NCI-H748 (cell line): ENCODE results near the gene PSMD14.
"Not testable (repeated sequence)": the region's sequence is repeated elsewhere in the genome, so short reads cannot be mapped to it uniquely, and the experiment has no call there.

Experiments
- DNase-seq: peaks from one replicate; lab custom pipeline; 2025; ENCODE audit not compliant: unreplicated experiment; lab: John Stamatoyannopoulos, UW

Gene PSMD14

GRCh38 chr2:161308178-161308955, at the start of gene PSMD14:
PSMD14 (plus strand) TSS chr2:161308425; CDS start chr2:161318826, 10,401 bp downstream.
- DNase-seq = peak; percentile 96

- DNase-seq = peak; percentile 85
Measured at GRCh38 chr2:161265874-161266273, 42.4 kb upstream of the PSMD14 start.

GRCh38 chr2:161269111-161269510, 39.1 kb upstream of the PSMD14 start:
- no peak for DNase-seq

GRCh38 chr2:161273038-161273760, 35.0 kb upstream of the PSMD14 start:
- DNase-seq = peak; percentile 78

GRCh38 chr2:161278564-161279229, 29.5 kb upstream of the PSMD14 start:
- DNase-seq = not testable (repeated sequence)

GRCh38 chr2:161279230-161279815, 28.9 kb upstream of the PSMD14 start:
- not testable (repeated sequence) for DNase-seq

GRCh38 chr2:161280906-161281323, 27.3 kb upstream of the PSMD14 start:
- not testable (repeated sequence) for DNase-seq

- DNase-seq = not testable (repeated sequence)
Measured at GRCh38 chr2:161281615-161282310, 26.5 kb upstream of the PSMD14 start.

GRCh38 chr2:161282311-161282644, 25.9 kb upstream of the PSMD14 start:
- DNase-seq = not testable (repeated sequence)

GRCh38 chr2:161283926-161284325, 24.3 kb upstream of the PSMD14 start:
- no peak for DNase-seq

- no peak for DNase-seq
Measured at GRCh38 chr2:161303535-161304050, 4.6 kb upstream of the PSMD14 start.

GRCh38 chr2:161306919-161307318, 1.3 kb upstream of the PSMD14 start:
- no peak for DNase-seq

GRCh38 chr2:161307676-161308075, 549 bp upstream of the PSMD14 start:
- DNase-seq = no peak

GRCh38 chr2:161312996-161313395, 4.8 kb downstream of the PSMD14 start:
- no peak for DNase-seq

GRCh38 chr2:161315380-161315779, 7.2 kb downstream of the PSMD14 start:
- DNase-seq = no peak

GRCh38 chr2:161316701-161317100, 8.5 kb downstream of the PSMD14 start:
- no peak for DNase-seq

- DNase-seq = no peak
Measured at GRCh38 chr2:161321944-161322648, 13.9 kb downstream of the PSMD14 start.

GRCh38 chr2:161324876-161325275, 16.7 kb downstream of the PSMD14 start:
- DNase-seq = no peak

GRCh38 chr2:161327582-161327981, 19.4 kb downstream of the PSMD14 start:
- DNase-seq = no peak

- DNase-seq = no peak
Measured at GRCh38 chr2:161332371-161332967, 24.2 kb downstream of the PSMD14 start.
